MCF 10A (cell line): Measurements from ENCODE around the gene LOX. TPM values are rescaled to one million over a fixed set of nuclear protein-coding genes. Genes with fewer than 3 reads are reported as not detected.

Experiments
- BruUV-seq: library from RNA; stranded (reverse); fragments of 400-500 nt; replicated peaks from 2 replicates; lab custom pipeline; 2021; lab: Mats Ljungman, UMichigan
- CTCF ChIA-PET: fragments of 300-600 bp; sonication (Branson Sonifier 250); formaldehyde crosslinking; extraction: SDS; loops from one replicate; lab custom pipeline; 2021; ENCODE audit warnings: antibody characterized with exemption, inconsistent platforms; lab: Yijun Ruan, JAX
- POLR2A ChIA-PET: fragments of 300-600, 350-650 bp; sonication (Branson Sonifier 250); formaldehyde crosslinking; extraction: SDS; loops from one replicate; lab custom pipeline; 2020; ENCODE audit warnings: antibody characterized with exemption, inconsistent platforms; lab: Yijun Ruan, JAX
- DNase-seq: peaks from one replicate; pipeline ENCODE4 v3.0.0-alpha.2; 2018; ENCODE audit not compliant: unreplicated experiment
- H3K27ac Mint-ChIP-seq: one replicate; pipeline ENCODE4 v1.8.0; 2022; ENCODE audit warnings: mild to moderate bottlenecking, low read depth, mixed read lengths; ENCODE audit not compliant: unreplicated experiment
- H3K27me3 Mint-ChIP-seq: one replicate; pipeline ENCODE4 v1.8.0; 2022; ENCODE audit warnings: mixed read lengths; ENCODE audit not compliant: insufficient read depth, unreplicated experiment
- H3K36me3 Mint-ChIP-seq: one replicate; pipeline ENCODE4 v1.8.0; 2022; ENCODE audit warnings: mild to moderate bottlenecking, moderate library complexity, mixed read lengths; ENCODE audit not compliant: insufficient read depth, unreplicated experiment
- H3K4me1 Mint-ChIP-seq: one replicate; pipeline ENCODE4 v1.8.0; 2022; ENCODE audit warnings: mixed read lengths; ENCODE audit not compliant: insufficient read depth, unreplicated experiment
- H3K4me3 Mint-ChIP-seq: one replicate; pipeline ENCODE4 v1.8.0; 2022; ENCODE audit warnings: mild to moderate bottlenecking, moderate library complexity, mixed read lengths; ENCODE audit not compliant: unreplicated experiment
- H3K9me3 Mint-ChIP-seq: one replicate; pipeline ENCODE4 v1.8.0; 2022; ENCODE audit warnings: mixed read lengths; ENCODE audit not compliant: unreplicated experiment
- intact Hi-C: fragments of 100-400 bp; cut with micrococcal nuclease; formaldehyde crosslinking; loops from 2 replicates; pipeline ENCODE4 v1.14.1; 2022
- total RNA-seq: library from RNA; stranded (reverse); gene quantifications from 2 replicates; pipeline ENCODE4 v1.2.3, GENCODE V29; 2022
- TF ChIP-seq, protein P1 (sequence below): fragments of 200-600 bp; IDR thresholded peaks from one replicate; pipeline ENCODE4 v1.8.0; 2022; ENCODE audit warnings: antibody characterized with exemption, mild to moderate bottlenecking; ENCODE audit not compliant: unreplicated experiment

The LOX gene
- total RNA-seq, 1 experiment from 2014 or later = 10.7 TPM

DNA sequence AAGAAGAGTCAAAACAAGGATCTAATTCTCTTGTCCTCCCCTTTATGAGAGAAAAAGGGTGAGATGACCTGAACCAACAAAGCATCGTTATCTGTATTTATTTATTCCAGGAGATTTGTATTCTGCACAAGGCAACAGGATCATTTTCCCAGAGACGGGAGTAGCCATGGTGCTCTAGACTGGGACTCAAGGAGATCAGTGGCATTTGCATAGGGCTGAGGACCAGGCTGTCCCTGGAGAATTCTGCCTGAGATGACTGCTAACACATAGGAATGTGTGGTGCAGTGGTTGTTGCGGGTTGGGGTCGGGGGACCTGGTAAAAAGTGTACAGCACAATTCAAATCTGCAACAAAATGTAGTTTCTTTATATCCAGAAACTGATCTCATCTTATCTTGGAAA lies 29.0 kb upstream of the LOX start:
- intact Hi-C loops = no loop called here
- POLR2A ChIA-PET = interaction anchor here (0.9 kb wide), 1 partner anchor 14 kb away, joined by 3 read pairs; no protein-coding TSS in a partner anchor
- BruUV-seq = no TSS peak

DNA sequence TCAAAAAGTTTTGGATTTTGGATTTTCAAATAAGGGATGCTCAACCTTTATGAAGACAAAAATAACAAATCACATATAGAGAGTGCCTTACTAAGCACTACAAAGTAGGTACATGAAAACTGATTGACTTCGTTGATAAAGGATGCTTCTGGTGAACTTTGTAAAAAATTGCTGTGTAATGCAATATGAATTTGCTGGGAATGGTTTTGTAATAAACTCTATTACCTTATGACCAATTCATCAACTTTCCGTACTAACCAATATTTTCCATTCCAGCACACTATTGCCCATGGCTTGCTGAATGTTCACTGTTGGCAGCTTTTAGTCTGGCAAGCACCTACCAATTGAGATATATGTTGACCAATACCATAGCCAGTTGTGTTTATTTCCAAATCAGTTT lies 27.9 kb upstream of the LOX start:
- Mint-ChIP-seq H3K9me3 (no peaks in the 10 kb centered on the region), H3K27me3 (no peaks in the 10 kb centered on the region), H3K4me3 (no peak overlapping the region), H3K27ac (no peak overlapping the region), H3K4me1 (peaks cover 13% of the 10 kb centered on the region), H3K36me3 (no peaks in the 10 kb centered on the region)
- POLR2A ChIA-PET = interaction anchor here (0.9 to 1.6 kb wide), 2 partner anchors 12 to 15 kb away, joined by 3 to 4 read pairs; no protein-coding TSS in a partner anchor
- intact Hi-C loops = no loop called here
- TF ChIP-seq, protein P1, sequence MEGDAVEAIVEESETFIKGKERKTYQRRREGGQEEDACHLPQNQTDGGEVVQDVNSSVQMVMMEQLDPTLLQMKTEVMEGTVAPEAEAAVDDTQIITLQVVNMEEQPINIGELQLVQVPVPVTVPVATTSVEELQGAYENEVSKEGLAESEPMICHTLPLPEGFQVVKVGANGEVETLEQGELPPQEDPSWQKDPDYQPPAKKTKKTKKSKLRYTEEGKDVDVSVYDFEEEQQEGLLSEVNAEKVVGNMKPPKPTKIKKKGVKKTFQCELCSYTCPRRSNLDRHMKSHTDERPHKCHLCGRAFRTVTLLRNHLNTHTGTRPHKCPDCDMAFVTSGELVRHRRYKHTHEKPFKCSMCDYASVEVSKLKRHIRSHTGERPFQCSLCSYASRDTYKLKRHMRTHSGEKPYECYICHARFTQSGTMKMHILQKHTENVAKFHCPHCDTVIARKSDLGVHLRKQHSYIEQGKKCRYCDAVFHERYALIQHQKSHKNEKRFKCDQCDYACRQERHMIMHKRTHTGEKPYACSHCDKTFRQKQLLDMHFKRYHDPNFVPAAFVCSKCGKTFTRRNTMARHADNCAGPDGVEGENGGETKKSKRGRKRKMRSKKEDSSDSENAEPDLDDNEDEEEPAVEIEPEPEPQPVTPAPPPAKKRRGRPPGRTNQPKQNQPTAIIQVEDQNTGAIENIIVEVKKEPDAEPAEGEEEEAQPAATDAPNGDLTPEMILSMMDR = no peak
- CTCF ChIA-PET = interaction anchor here (0.5 to 6.5 kb wide), 3 partner anchors 28 to 140 kb away, joined by 3 to 129 read pairs (median 4); a partner anchor contains a TSS
- BruUV-seq = no TSS peak
- DNase-seq = no peak

More for the DNA sequence above, 29.0 kb upstream of the LOX start:
- CTCF ChIA-PET = no interaction called here
- Mint-ChIP-seq H3K36me3 (no peaks in the 10 kb centered on the region), H3K27ac (no peak overlapping the region), H3K4me3 (no peak overlapping the region), H3K4me1 (peaks cover 16% of the 10 kb centered on the region), H3K9me3 (no peaks in the 10 kb centered on the region), H3K27me3 (no peaks in the 10 kb centered on the region)
- TF ChIP-seq, protein P1 = no peak
- no peak for DNase-seq

DNA sequence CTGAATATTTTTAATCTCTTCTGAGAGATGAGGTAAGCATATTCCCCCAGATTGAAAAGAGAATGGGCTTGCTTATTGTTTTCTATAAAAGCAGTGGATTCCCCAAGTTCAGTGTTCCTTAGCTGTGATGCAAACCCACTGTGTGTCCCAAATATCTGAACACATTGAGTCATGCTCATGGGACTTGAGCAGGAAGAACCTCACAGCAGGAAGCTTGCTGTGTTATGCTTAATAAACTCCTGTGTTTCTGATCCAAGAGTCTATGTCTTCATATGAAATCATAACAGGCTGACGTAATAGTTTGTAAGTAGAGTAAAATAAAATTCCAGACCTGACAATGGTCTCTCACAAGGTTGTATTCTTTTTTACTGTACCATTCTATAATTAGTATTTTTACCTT lies 24.8 kb upstream of the LOX start:
- Mint-ChIP-seq H3K27ac (peak overlapping the region; percentile 35), H3K4me3 (no peak overlapping the region), H3K27me3 (no peaks in the 10 kb centered on the region), H3K36me3 (no peaks in the 10 kb centered on the region), H3K4me1 (peaks cover 19% of the 10 kb centered on the region), H3K9me3 (no peaks in the 10 kb centered on the region)
- peak; percentile 49 for DNase-seq
- intact Hi-C loops = no loop called here
- POLR2A ChIA-PET = interaction anchor here (0.9 to 4.0 kb wide), 11 partner anchors 11 to 140 kb away, joined by 3 to 32 read pairs (median 6); partner anchors contain the start of genes LOX and SRFBP1
- TF ChIP-seq, protein P1 = no peak
- CTCF ChIA-PET = interaction anchor here (0.6 to 6.5 kb wide), 34 partner anchors 9 to 702 kb away, joined by 3 to 129 read pairs (median 6); partner anchors contain the start of genes LOX and SRFBP1
- no TSS peak for BruUV-seq

DNA sequence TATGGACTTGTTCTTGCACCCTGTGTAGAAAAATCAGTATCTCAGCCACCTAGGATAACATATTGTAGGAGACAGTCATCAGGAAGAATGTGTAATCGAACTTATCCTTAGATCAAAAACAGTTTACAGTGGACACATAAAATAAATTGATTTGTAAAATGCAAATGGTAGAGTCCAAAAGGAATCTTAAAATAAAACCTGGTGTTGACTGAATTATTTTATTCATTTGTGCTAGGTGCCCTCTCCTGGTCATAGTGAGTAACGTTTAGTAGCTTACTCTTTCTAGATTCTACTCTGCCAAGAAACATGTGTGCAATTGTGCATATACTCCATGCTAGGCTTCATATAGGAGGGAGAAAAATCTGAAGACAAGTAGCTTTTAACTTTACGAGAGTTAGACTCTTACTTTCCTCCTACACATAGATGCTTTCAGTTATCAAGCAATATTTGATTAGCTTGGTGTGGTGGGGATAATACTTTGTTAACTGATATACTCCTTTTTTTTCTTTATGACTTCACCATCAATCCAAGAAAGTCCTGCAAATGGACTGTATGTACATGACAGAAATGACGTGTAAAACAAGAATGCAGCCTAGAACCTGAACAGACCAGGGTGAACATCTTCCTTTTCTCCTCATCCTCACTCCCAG lies 23.7 kb upstream of the LOX start:
- POLR2A ChIA-PET = interaction anchor here (0.6 to 4.0 kb wide), 14 partner anchors 8 to 139 kb away, joined by 3 to 32 read pairs (median 4); partner anchors contain the start of genes LOX and SRFBP1
- Mint-ChIP-seq H3K36me3 (no peaks in the 10 kb centered on the region), H3K27me3 (no peaks in the 10 kb centered on the region), H3K27ac (peak overlapping the region; percentile 35), H3K4me3 (no peak overlapping the region), H3K9me3 (no peaks in the 10 kb centered on the region), H3K4me1 (peaks cover 19% of the 10 kb centered on the region)
- intact Hi-C loops = loop anchor here (1.0 to 2.0 kb wide), 3 partner anchors 55 to 1285 kb away; no protein-coding TSS in a partner anchor
- BruUV-seq = no TSS peak
- DNase-seq = peak; percentile 76
- TF ChIP-seq, protein P1 = peak; percentile 67
- CTCF ChIA-PET = interaction anchor here (0.5 to 6.5 kb wide), 43 partner anchors 10 to 1697 kb away, joined by 3 to 129 read pairs (median 5); partner anchors contain the start of genes LOX and SRFBP1
